Hepatocyte (in vitro differentiated cells): ENCODE measurements around the gene PLXNB1.

ENCODE experiments used
- EZH2 ChIP-seq: fragments of 200-600 bp; sonication (generic); IDR thresholded peaks from 2 replicates; pipeline ENCODE4 v1.6.1; 2016; ENCODE audit warnings: antibody characterized with exemption, mild to moderate bottlenecking, borderline replicate concordance
- TF ChIP-seq, protein P1 (sequence below): fragments of 200-600 bp; sonication (generic); IDR thresholded peaks from 2 replicates; pipeline ENCODE4 v1.5.1; 2016; ENCODE audit warnings: antibody characterized with exemption, mild to moderate bottlenecking; ENCODE audit not compliant: poor library complexity

DNA sequence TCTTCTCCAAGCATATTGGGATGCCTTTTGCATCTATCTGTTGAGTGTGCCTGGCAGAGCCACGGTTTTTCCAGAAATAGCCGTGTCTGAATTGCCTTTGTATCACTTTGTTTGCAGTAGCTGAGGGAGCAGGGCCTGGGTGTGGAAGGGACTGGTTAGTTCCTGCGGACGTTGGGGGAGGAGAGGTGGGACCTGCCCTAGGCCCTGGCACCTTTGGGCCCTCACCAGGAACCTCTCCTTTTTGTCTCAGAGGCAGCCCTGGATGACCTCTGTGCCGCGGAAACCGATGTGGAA is 35.3 kb upstream of the PLXNB1 start:
- TF ChIP-seq, protein P1, sequence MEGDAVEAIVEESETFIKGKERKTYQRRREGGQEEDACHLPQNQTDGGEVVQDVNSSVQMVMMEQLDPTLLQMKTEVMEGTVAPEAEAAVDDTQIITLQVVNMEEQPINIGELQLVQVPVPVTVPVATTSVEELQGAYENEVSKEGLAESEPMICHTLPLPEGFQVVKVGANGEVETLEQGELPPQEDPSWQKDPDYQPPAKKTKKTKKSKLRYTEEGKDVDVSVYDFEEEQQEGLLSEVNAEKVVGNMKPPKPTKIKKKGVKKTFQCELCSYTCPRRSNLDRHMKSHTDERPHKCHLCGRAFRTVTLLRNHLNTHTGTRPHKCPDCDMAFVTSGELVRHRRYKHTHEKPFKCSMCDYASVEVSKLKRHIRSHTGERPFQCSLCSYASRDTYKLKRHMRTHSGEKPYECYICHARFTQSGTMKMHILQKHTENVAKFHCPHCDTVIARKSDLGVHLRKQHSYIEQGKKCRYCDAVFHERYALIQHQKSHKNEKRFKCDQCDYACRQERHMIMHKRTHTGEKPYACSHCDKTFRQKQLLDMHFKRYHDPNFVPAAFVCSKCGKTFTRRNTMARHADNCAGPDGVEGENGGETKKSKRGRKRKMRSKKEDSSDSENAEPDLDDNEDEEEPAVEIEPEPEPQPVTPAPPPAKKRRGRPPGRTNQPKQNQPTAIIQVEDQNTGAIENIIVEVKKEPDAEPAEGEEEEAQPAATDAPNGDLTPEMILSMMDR: no peak
- TF ChIP-seq EZH2: no peak
